HepG2 (cell line): Measurements from ENCODE around the gene FUBP3. TPM values are rescaled to one million over a fixed set of nuclear protein-coding genes. Genes with fewer than 3 reads are reported as not detected.

Source experiments
- ATAC-seq: fragments of 200-7000 bp; cut with Tn5 transposase; 3 replicates; pipeline ENCODE4 v1.9.1; 2020; ENCODE audit warnings: mild to moderate bottlenecking, moderate library complexity
- BruUV-seq: library from RNA; stranded (reverse); fragments of 400-500 nt; replicated peaks from 2 replicates; lab custom pipeline; 2021; lab: Mats Ljungman, UMichigan
- CTCF ChIA-PET: fragments of 300-600 bp; formaldehyde crosslinking; extraction: SDS; loops from one replicate; lab custom pipeline; 2021; ENCODE audit warnings: low total read pairs, inconsistent platforms, low intra/inter-chr PET ratio; lab: Yijun Ruan, JAX
- POLR2A ChIA-PET: fragments of 350-600 bp; sonication (Branson Sonifier 250); formaldehyde crosslinking; loops from one replicate; lab custom pipeline; 2020; ENCODE audit warnings: antibody characterized with exemption, inconsistent platforms; lab: Yijun Ruan, JAX
- DNase-seq: peaks from one replicate; pipeline ENCODE4 v3.0.0-alpha.2; 2015; ENCODE audit warnings: low spot score
- FAIRE-seq: peaks from 3 replicates; lab custom pipeline; 2011; peaks lifted over from hg19 to GRCh38; lab: Jason Lieb, UNC
- H2AFZ ChIP-seq: one replicate; pipeline ENCODE4 v1.6.1; 2011; ENCODE audit warnings: low read length, inconsistent platforms
- H3K27ac ChIP-seq: fragments of 300-600 bp; 3 replicates; pipeline ENCODE4 v1.8.0; 2011; ENCODE audit warnings: mixed run types, mild to moderate bottlenecking, mixed read lengths, low read length, inconsistent platforms; ENCODE audit not compliant: insufficient read depth; ENCODE audit errors: extremely low read length
- H3K27me3 ChIP-seq, 2 experiments: fragments of 200-600 bp in 1 of 2; 2 replicates in 1 of 2; 3 replicates in 1 of 2; pipeline versions ENCODE4 v1.6.0 to v1.8.0; 2011; ENCODE audit warnings: low read length in 2 of 2, mild to moderate bottlenecking in 2 of 2, moderate library complexity in 2 of 2, inconsistent platforms in 1 of 2; ENCODE audit not compliant: insufficient read depth in 2 of 2, control insufficient read depth in 1 of 2
- H3K36me3 ChIP-seq, 2 experiments: fragments of 200-600 bp in 1 of 2; replicated peaks in 1 of 2; 2 replicates in 1 of 2; 3 replicates in 1 of 2; pipeline versions ENCODE4 v1.5.1 to v1.8.0; 2011; ENCODE audit warnings: low read length in 2 of 2, inconsistent platforms in 1 of 2; ENCODE audit not compliant: insufficient read depth in 2 of 2, control insufficient read depth in 1 of 2
- H3K4me1 ChIP-seq: 2 replicates; pipeline ENCODE4 v1.5.1; 2012; ENCODE audit warnings: low read length, inconsistent platforms; ENCODE audit not compliant: insufficient read depth
- H3K4me2 ChIP-seq: 2 replicates; pipeline ENCODE4 v1.6.0; 2011; ENCODE audit warnings: low read depth, low read length, inconsistent platforms
- H3K4me3 ChIP-seq, 3 experiments: fragments of 200-600 bp in 1 of 3; sonication (generic), shearing (Covaris generic) in 1 of 3; replicated peaks in 1 of 3; 2 replicates each; pipeline ENCODE4 v1.5.1; 2011 to 2016; ENCODE audit warnings: low read length in 3 of 3, inconsistent platforms in 2 of 3, low read depth in 2 of 3, mild to moderate bottlenecking in 2 of 3, control low read depth in 1 of 3, mixed read lengths in 1 of 3; ENCODE audit not compliant: insufficient read depth in 1 of 3
- H3K79me2 ChIP-seq: one replicate; pipeline ENCODE4 v1.6.1; 2011; ENCODE audit warnings: low read length, inconsistent platforms; ENCODE audit not compliant: insufficient read depth
- H3K9ac ChIP-seq: 2 replicates; pipeline ENCODE4 v1.6.0; 2011; ENCODE audit warnings: mild to moderate bottlenecking, low read depth, low read length, inconsistent platforms; ENCODE audit not compliant: insufficient read depth
- H3K9me3 ChIP-seq: 2 replicates; pipeline ENCODE4 v1.5.1; 2012; ENCODE audit warnings: mild to moderate bottlenecking, low read length
- H4K20me1 ChIP-seq: 2 replicates; pipeline ENCODE4 v1.6.0; 2011; ENCODE audit warnings: inconsistent platforms, mild to moderate bottlenecking, low read length, moderate library complexity; ENCODE audit not compliant: insufficient read depth
- ATM ChIP-seq: fragments of 450-650 bp; IDR thresholded peaks from 2 replicates; pipeline ENCODE4 v1.7.1; 2017; ENCODE audit warnings: mild to moderate bottlenecking, borderline replicate concordance
- CBX2 ChIP-seq, 2 experiments: fragments of 200-600 bp in 1 of 2; sonication (generic); formaldehyde crosslinking in 1 of 2; IDR thresholded peaks; 2 replicates each; pipeline versions ENCODE4 v1.7.0 to v1.8.1; 2018 to 2022; ENCODE audit warnings: low read depth in 2 of 2, low read length in 1 of 2, mild to moderate bottlenecking in 1 of 2, missing genetic modification reagents in 1 of 2
- DNMT3B ChIP-seq: conservative IDR thresholded peaks from 2 replicates; pipeline ENCODE4 v1.6.1; 2016; ENCODE audit warnings: missing biosample characterization, control low read depth
- FOXA1 ChIP-seq, 2 experiments: fragments of 450-650 bp in 1 of 2; sonication (generic) in 1 of 2; formaldehyde crosslinking in 1 of 2; IDR thresholded peaks; 2 replicates each; pipeline versions ENCODE4 v1.4.0 to v1.6.1; 2016 to 2020; ENCODE audit warnings: missing genetic modification reagents in 1 of 2
- FOXJ3 ChIP-seq: sonication (generic); formaldehyde crosslinking; IDR thresholded peaks from 2 replicates; pipeline ENCODE4 v1.4.0; 2020; ENCODE audit warnings: missing genetic modification reagents, mild to moderate bottlenecking, borderline replicate concordance
- KLF6 ChIP-seq: IDR thresholded peaks from 2 replicates; pipeline ENCODE4 v1.8.0; 2016; ENCODE audit warnings: missing biosample characterization, missing genetic modification reagents
- ONECUT2 ChIP-seq: sonication (generic); formaldehyde crosslinking; IDR thresholded peaks from 2 replicates; pipeline ENCODE4 v1.4.0; 2020; ENCODE audit warnings: missing genetic modification reagents
- REL ChIP-seq: sonication (generic); formaldehyde crosslinking; conservative IDR thresholded peaks from 2 replicates; pipeline ENCODE4 v1.8.0; 2022; ENCODE audit warnings: mild to moderate bottlenecking, missing genetic modification reagents, moderate library complexity
- SMAD9 ChIP-seq: sonication (generic); formaldehyde crosslinking; IDR thresholded peaks from 2 replicates; pipeline ENCODE4 v1.5.1; 2020; ENCODE audit warnings: mild to moderate bottlenecking, missing genetic modification reagents
- ZNF124 ChIP-seq: sonication (generic); formaldehyde crosslinking; IDR thresholded peaks from 2 replicates; pipeline ENCODE4 v1.4.0; 2020; ENCODE audit warnings: missing genetic modification reagents
- ZNF333 ChIP-seq: sonication (generic); formaldehyde crosslinking; IDR thresholded peaks from 2 replicates; pipeline ENCODE4 v1.4.0; 2020; ENCODE audit warnings: mild to moderate bottlenecking, missing genetic modification reagents, borderline replicate concordance
- ZNF441 ChIP-seq: sonication (generic); formaldehyde crosslinking; IDR thresholded peaks from 2 replicates; pipeline ENCODE4 v1.7.0; 2021; ENCODE audit warnings: missing genetic modification reagents, borderline replicate concordance
- ZNF460 ChIP-seq: sonication (generic); formaldehyde crosslinking; IDR thresholded peaks from 2 replicates; pipeline ENCODE4 v1.5.1; 2020; ENCODE audit warnings: missing genetic modification reagents, mild to moderate bottlenecking, borderline replicate concordance
- ZNF777 ChIP-seq: sonication (generic); formaldehyde crosslinking; IDR thresholded peaks from 2 replicates; pipeline ENCODE4 v1.4.0; 2020; ENCODE audit warnings: missing genetic modification reagents
- WGBS: methylation state at CpG from one replicate; pipeline ENCODE4 v1.1.6; 2017; ENCODE audit warnings: low lambda C conversion rate; 5-methylcytosine and 5-hydroxymethylcytosine counted together
- in situ Hi-C: cut with HindIII; loops from 2 replicates; pipeline ENCODE4 v1.10.0; 2017; ENCODE audit warnings: low pct_unique_long_range_greater_than_20kb; ENCODE audit not compliant: extremely low pct_ligation_motif_present
- intact Hi-C: fragments of 100-400 bp; cut with micrococcal nuclease; formaldehyde crosslinking; loops from one replicate; pipeline ENCODE4 v1.10.0; 2022; ENCODE audit not compliant: unreplicated experiment
- polyA plus RNA-seq, 8 experiments: library from polyadenylated mRNA; depleted of rRNA in 3 of 8; stranded (reverse) in 7 of 8; unstranded in 1 of 8; fragments of >200 nt; fragmentation: Illumina TruSeq in 4 of 8; extraction: Trizol in 4 of 8; gene quantifications; 2 replicates each; pipeline versions ENCODE4 v1.2.1 to v1.2.3, GENCODE V29; 2011 to 2016; ENCODE audit warnings: low read depth in 4 of 8, missing spikeins in 1 of 8, mixed read lengths in 1 of 8; ENCODE audit not compliant: insufficient read depth in 1 of 8
- total RNA-seq, 5 experiments: library from RNA; depleted of rRNA; stranded (reverse); fragments of >200 nt; fragmentation: Illumina TruSeq; extraction: Trizol; gene quantifications; 2 replicates each; pipeline ENCODE4 v1.2.3, GENCODE V29; 2016; ENCODE audit warnings: low read depth in 1 of 5
- TF ChIP-seq, protein P1 (sequence below), 2 experiments: fragments of 450-650 bp in 1 of 2; sonication (generic) in 1 of 2; formaldehyde crosslinking; IDR thresholded peaks; 2 replicates each; pipeline versions ENCODE4 v1.5.0 to v1.8.0; 2020 to 2022; ENCODE audit warnings: mild to moderate bottlenecking in 1 of 2, missing genetic modification reagents in 1 of 2

FUBP3 gene
- total and polyA plus RNA-seq, 2 of the 13 experiments (the other 11 are each of a cell fraction or from before 2014, with no cell fraction given), result 28.7 to 40.0 TPM

DNA sequence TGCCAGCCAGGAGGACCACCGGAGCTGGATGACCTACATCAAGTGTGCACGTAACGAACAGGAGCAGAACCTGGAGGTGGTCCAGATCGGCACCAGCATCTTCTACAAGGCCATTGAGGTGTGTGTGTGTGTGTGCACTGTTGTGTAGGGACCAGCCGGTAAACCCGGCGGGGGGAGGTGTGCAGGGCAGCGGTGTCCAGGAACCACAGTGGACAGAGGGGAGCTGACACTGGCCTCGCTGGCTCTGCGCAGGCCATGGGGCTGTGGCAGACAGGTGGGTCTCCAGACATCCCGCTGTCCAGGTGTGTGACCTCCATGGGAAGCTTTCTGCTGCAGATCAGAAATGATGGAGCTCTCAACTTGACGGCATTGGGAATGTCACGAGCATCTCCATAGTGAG, 88.8 kb downstream of the FUBP3 start:
- DNase-seq (no peak), ATAC-seq (no peak), FAIRE-seq (no peak)
- TF ChIP-seq ZNF441 (CRISPR knock-in tag) (no peak), DNMT3B (CRISPR knock-in tag) (no peak), KLF6 (CRISPR knock-in tag) (no peak)
- BruUV-seq, result no TSS peak
- Histone ChIP-seq H3K4me2 (no peak overlapping the region), H3K9me3 (no peaks in the 10 kb centered on the region), H3K36me3 (no peaks in the 10 kb centered on the region), H3K4me1 (peaks cover 3% of the 10 kb centered on the region; the same call in 1 of the 2 replicates), H3K9ac (no peak overlapping the region), H2AFZ (no peak overlapping the region), H3K27me3 (peaks cover 16 to 71% of the 10 kb centered on the region in 2 experiments), H3K4me3 (no peak overlapping the region), H4K20me1 (no peaks in the 10 kb centered on the region), H3K27ac (no peak overlapping the region), H3K79me2 (no peaks in the 10 kb centered on the region)
- ChIA-PET POLR2A (no interaction called here), CTCF (no interaction called here)
- in situ Hi-C loops, result no loop called here
- intact Hi-C loops, result no loop called here
- WGBS, result 37% methylated on average over 6 of the region's 13 CpGs

GRCh38 chr9:130668659-130669058, 89.3 kb downstream of the FUBP3 start:
- no peak for DNase-seq
- ATAC-seq, result no peak
- H3K9ac ChIP-seq, result no peak overlapping the region
- no TSS peak for BruUV-seq
- H3K4me2 ChIP-seq, result no peak overlapping the region
- ChIA-PET CTCF (no interaction called here), POLR2A (no interaction called here)
- peaks cover 16 to 67% of the 10 kb centered on the region in 2 experiments for H3K27me3 ChIP-seq
- H3K79me2 ChIP-seq, result no peaks in the 10 kb centered on the region
- in situ Hi-C loops (no loop called here), intact Hi-C loops (no loop called here)
- no peak overlapping the region for H3K4me3 ChIP-seq
- no peak overlapping the region for H2AFZ ChIP-seq
- H3K4me1 ChIP-seq, result no peaks in the 10 kb centered on the region; the same call in 1 of the 2 replicates
- H3K36me3 ChIP-seq, result no peaks in the 10 kb centered on the region
- 37% methylated on average over 10 of the region's 12 CpGs for WGBS
- FAIRE-seq, result no peak
- no peak overlapping the region for H3K27ac ChIP-seq
- H4K20me1 ChIP-seq, result no peaks in the 10 kb centered on the region
- no peaks in the 10 kb centered on the region for H3K9me3 ChIP-seq
- TF ChIP-seq ZNF124 (CRISPR knock-in tag) (no peak), REL (CRISPR knock-in tag) (no peak), FOXJ3 (CRISPR knock-in tag) (no peak), SMAD9 (CRISPR knock-in tag) (no peak), CBX2 (IDR thresholded peaks at IDR 0.05; ENCODE audit: low read depth, low read length) (no peak), CBX2 (CRISPR knock-in tag; IDR thresholded peaks at IDR 0.05; ENCODE audit: low read depth) (no peak), ZNF460 (CRISPR knock-in tag) (no peak), ONECUT2 (no peak), ZNF777 (no peak), ZNF333 (no peak), ATM (no peak), FOXA1 (IDR thresholded peaks at IDR 0.05) (no peak), FOXA1 (CRISPR knock-in tag; IDR thresholded peaks at IDR 0.05) (no peak)
- TF ChIP-seq, protein P1, sequence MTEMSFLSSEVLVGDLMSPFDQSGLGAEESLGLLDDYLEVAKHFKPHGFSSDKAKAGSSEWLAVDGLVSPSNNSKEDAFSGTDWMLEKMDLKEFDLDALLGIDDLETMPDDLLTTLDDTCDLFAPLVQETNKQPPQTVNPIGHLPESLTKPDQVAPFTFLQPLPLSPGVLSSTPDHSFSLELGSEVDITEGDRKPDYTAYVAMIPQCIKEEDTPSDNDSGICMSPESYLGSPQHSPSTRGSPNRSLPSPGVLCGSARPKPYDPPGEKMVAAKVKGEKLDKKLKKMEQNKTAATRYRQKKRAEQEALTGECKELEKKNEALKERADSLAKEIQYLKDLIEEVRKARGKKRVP (CRISPR knock-in tag; IDR thresholded peaks at IDR 0.05), result no peak
